GM10248 (cell line): ENCODE results near the gene MCC.

Source experiments
- CTCF ChIA-PET: fragments of 300-600 bp; sonication (Branson Sonifier 250); formaldehyde crosslinking; extraction: SDS; loops from one replicate; lab custom pipeline; 2021; ENCODE audit warnings: antibody characterized with exemption; lab: Yijun Ruan, JAX
- POLR2A ChIA-PET: fragments of 350-650 bp; sonication (Branson Sonifier 250); formaldehyde crosslinking; extraction: SDS; loops from one replicate; lab custom pipeline; 2020; ENCODE audit warnings: antibody characterized with exemption; lab: Yijun Ruan, JAX
- DNase-seq: peaks from one replicate; pipeline ENCODE4 v3.0.0; 2012; ENCODE audit errors: extremely low spot score
- TF ChIP-seq, protein P1 (sequence below): IDR thresholded peaks from 2 replicates; pipeline ENCODE4 v1.5.1; 2012; ENCODE audit warnings: mild to moderate bottlenecking, low read depth; ENCODE audit errors: extremely low read depth, missing control alignments, control extremely low read depth

MCC gene

DNA sequence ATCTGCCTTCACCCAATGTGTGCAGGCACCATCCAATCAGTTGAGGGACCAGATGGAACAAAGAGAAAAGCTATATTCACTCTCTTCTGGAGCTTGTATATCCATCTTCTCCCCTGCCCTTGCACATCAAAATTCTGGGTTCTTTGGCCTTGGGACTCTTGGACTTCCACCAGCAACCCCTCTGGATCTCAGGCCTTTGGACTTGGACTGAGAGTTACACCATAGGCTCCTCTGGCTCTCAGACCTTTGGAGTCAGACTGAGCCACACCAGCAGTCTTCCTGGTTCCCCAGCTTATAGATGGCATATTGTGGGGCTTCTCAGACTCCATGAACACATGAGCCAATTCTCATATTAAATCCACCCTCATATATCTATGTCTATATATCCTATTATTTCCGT, 126.6 kb downstream of the MCC start:
- ChIA-PET POLR2A (no interaction called here), CTCF (interaction anchor here (1.5 to 2.0 kb wide), 2 partner anchors 14 to 18 kb away, joined by 4 to 5 read pairs; no protein-coding TSS in a partner anchor)
- TF ChIP-seq, protein P1, sequence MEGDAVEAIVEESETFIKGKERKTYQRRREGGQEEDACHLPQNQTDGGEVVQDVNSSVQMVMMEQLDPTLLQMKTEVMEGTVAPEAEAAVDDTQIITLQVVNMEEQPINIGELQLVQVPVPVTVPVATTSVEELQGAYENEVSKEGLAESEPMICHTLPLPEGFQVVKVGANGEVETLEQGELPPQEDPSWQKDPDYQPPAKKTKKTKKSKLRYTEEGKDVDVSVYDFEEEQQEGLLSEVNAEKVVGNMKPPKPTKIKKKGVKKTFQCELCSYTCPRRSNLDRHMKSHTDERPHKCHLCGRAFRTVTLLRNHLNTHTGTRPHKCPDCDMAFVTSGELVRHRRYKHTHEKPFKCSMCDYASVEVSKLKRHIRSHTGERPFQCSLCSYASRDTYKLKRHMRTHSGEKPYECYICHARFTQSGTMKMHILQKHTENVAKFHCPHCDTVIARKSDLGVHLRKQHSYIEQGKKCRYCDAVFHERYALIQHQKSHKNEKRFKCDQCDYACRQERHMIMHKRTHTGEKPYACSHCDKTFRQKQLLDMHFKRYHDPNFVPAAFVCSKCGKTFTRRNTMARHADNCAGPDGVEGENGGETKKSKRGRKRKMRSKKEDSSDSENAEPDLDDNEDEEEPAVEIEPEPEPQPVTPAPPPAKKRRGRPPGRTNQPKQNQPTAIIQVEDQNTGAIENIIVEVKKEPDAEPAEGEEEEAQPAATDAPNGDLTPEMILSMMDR = no peak
- DNase-seq = no peak

DNA sequence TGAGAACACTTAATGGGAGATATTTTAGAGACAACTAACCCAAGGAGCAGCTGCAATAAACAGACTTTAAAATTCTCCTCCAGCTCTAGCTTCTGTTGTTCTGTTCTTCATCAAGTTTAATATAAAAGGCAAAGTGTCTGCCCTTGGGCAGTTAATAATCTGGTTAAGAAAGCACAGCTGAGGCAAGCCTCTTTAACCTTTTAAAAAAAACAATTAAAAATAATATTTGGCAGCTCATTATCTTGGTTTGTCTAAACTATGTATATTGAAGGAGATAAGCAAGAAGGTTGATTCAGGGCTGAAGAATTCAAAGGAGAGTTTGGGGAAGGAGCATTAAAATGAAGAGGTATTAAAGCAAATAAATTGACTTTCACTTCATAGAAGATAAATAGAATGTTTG, 128.8 kb downstream of the MCC start:
- ChIA-PET POLR2A (no interaction called here), CTCF (interaction anchor here (2.8 kb wide), 1 partner anchor 20 kb away, joined by 14 read pairs; no protein-coding TSS in a partner anchor)
- DNase-seq = no peak
- TF ChIP-seq, protein P1 = no peak

DNA sequence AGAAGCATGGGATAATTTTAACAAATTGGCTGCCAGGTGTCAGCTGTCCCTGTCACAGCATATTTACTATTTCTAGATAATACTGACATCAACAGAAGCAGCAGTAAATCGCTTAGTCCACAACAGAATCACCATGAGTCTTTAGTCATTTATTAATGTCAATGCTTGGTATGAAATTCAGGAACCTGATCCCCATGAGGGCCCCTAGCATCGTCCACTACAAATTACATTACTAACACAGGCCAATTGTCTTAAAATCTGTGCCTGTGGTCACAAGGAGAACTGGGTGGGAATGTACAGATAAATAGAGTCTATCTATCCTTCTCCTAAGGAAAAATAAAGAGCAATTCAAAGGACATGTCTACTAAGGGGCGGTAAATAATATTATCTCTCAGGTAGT, 129.6 kb downstream of the MCC start:
- TF ChIP-seq, protein P1 = no peak
- ChIA-PET POLR2A (no interaction called here), CTCF (interaction anchor here (2.8 kb wide), 1 partner anchor 20 kb away, joined by 14 read pairs; no protein-coding TSS in a partner anchor)
- no peak for DNase-seq

DNA sequence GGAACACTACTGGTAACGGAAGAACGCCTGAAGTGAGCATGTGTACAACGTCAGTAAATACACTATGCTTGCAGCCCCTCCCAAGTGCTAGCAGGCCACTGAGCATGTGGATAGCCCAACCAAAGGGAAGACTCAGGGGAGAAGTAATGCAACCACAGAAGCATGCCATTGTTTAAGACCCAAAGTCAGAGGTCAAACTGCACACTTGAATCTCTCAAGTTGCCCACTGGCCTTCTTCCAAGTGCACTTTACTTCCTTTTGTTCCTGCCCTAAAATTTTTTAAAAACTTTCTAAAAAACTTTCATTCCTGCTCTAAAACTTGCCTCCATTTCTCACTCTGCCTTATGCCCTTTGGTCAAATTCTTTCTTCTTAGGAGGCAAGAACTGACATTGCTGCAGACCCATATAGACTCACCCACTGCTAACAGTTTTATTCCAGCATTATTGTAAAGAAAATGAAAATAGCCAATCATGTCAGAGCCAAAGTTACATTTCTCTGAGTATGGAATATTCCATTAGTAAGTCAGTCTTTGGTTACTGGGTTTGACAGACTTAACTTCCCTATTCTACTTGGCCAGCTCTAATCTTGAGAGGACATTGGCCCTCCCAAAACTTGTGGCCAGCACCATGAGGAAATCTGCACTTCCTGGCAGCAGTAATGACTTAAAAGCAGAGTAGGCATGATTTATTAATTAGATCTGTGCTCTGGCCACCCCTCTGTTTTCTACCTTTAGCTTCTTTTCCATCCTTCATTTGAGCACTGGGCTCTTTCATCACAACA, 130.4 kb downstream of the MCC start:
- TF ChIP-seq, protein P1 = no peak
- no peak for DNase-seq
- ChIA-PET POLR2A (no interaction called here), CTCF (interaction anchor here (2.8 kb wide), 1 partner anchor 21 kb away, joined by 14 read pairs; no protein-coding TSS in a partner anchor)

DNA sequence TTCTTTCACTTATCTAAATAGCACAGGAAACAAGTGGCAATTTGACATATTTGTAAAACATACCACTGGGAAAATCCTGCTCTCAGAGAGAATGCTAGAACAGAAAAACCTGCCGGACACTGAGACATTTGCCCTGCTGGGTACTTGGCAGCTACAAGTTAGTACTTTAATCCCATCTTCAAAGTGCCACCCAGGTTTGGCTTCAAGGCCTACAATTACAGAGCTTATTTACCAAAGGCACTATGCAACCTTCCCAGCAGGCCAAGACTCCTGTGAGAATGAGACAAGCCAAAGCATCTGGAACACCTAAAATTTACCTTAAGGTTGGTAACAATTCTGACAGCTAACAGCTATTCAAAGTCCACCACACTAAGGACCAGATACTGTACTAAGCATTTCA, 131.8 kb downstream of the MCC start:
- no peak for DNase-seq
- TF ChIP-seq, protein P1 = no peak
- POLR2A ChIA-PET = no interaction called here
- CTCF ChIA-PET = interaction anchor here (0.9 to 1.2 kb wide), 2 partner anchors 19 to 29 kb away, joined by 3 to 5 read pairs; no protein-coding TSS in a partner anchor

GRCh38 chr5:113354055-113354454, 134.2 kb downstream of the MCC start:
- TF ChIP-seq, protein P1 = no peak
- CTCF ChIA-PET = no interaction called here
- POLR2A ChIA-PET = no interaction called here
- DNase-seq = no peak
